Fibroblast of lung (primary cell): Measurements from ENCODE around the gene TDP1. TPM values are rescaled to one million over a fixed set of nuclear protein-coding genes. Genes with fewer than 3 reads are reported as not detected.

ENCODE experiments used
- DNase-seq, 2 donors: peaks; one replicate each; pipeline versions ENCODE4 v3.0.0 to v3.0.0-alpha.2; 2010; ENCODE audit warnings: low read depth in 2 of 2
- H2AFZ ChIP-seq: 2 replicates; pipeline ENCODE4 v1.5.1; 2012; ENCODE audit warnings: low read length, control low read depth, inconsistent platforms
- H3K27ac ChIP-seq: 2 replicates; pipeline ENCODE4 v1.5.1; 2011; ENCODE audit warnings: low read length, control low read depth; ENCODE audit not compliant: insufficient read depth
- H3K27me3 ChIP-seq: 2 replicates; pipeline ENCODE4 v1.5.1; 2011; ENCODE audit warnings: mild to moderate bottlenecking, low read length; ENCODE audit not compliant: control insufficient read depth, insufficient read depth
- H3K36me3 ChIP-seq: 2 replicates; pipeline ENCODE4 v1.5.1; 2011; ENCODE audit warnings: low read length; ENCODE audit not compliant: control insufficient read depth, insufficient read depth
- H3K4me1 ChIP-seq: 2 replicates; pipeline ENCODE4 v1.5.1; 2011; ENCODE audit warnings: low read length; ENCODE audit not compliant: control insufficient read depth, insufficient read depth; ENCODE audit errors: extremely low read depth
- H3K4me2 ChIP-seq: 2 replicates; pipeline ENCODE4 v1.5.1; 2011; ENCODE audit warnings: low read length, control low read depth; ENCODE audit not compliant: insufficient read depth; ENCODE audit errors: extremely low read depth
- H3K4me3 ChIP-seq, 4 experiments: fragments of 200-600 bp in 1 of 4; sonication (generic) in 1 of 4; replicated peaks in 1 of 4; 2 replicates each; pipeline ENCODE4 v1.5.1; 2011 to 2016; ENCODE audit warnings: low read length in 4 of 4, low read depth in 3 of 4, mild to moderate bottlenecking in 3 of 4, control low read depth in 2 of 4, inconsistent platforms in 1 of 4, mixed read lengths in 1 of 4; ENCODE audit not compliant: insufficient read depth in 1 of 4; ENCODE audit errors: control extremely low read depth in 1 of 4
- H3K79me2 ChIP-seq: 2 replicates; pipeline ENCODE4 v1.5.1; 2012; ENCODE audit warnings: mild to moderate bottlenecking, low read length, inconsistent platforms; ENCODE audit not compliant: control insufficient read depth, insufficient read depth
- H3K9ac ChIP-seq: 2 replicates; pipeline ENCODE4 v1.5.1; 2011; ENCODE audit warnings: mild to moderate bottlenecking, low read length, control low read depth; ENCODE audit not compliant: insufficient read depth
- H3K9me3 ChIP-seq: 2 replicates; pipeline ENCODE4 v1.5.1; 2012; ENCODE audit warnings: low read depth, low read length; ENCODE audit not compliant: control insufficient read depth, insufficient read depth
- H4K20me1 ChIP-seq: 2 replicates; pipeline ENCODE4 v1.5.1; 2011; ENCODE audit warnings: low read length; ENCODE audit not compliant: control insufficient read depth, insufficient read depth; ENCODE audit errors: extremely low read depth
- EZH2 ChIP-seq: IDR thresholded peaks from 2 replicates; pipeline ENCODE4 v1.5.1; 2012; ENCODE audit warnings: low read length, control low read depth, mild to moderate bottlenecking; ENCODE audit errors: missing control alignments
- polyA plus RNA-seq, 2 donors: library from polyadenylated mRNA; depleted of rRNA in 1 of 2; stranded (reverse) in 1 of 2; unstranded in 1 of 2; fragments of >200 nt; gene quantifications; 2 replicates each; pipeline ENCODE4 v1.2.1, GENCODE V29; 2011 to 2012; ENCODE audit warnings: missing spikeins in 1 of 2
- total RNA-seq: library from RNA; depleted of rRNA; stranded (reverse); fragments of >200 nt; gene quantifications from 2 replicates; pipeline ENCODE4 v1.2.1, GENCODE V29; 2014
- TF ChIP-seq, protein P1 (sequence below), 2 donors: IDR thresholded peaks in 1 of 2; conservative IDR thresholded peaks in 1 of 2; 1 replicate in 1 of 2; 2 replicates in 1 of 2; pipeline ENCODE4 v1.5.1; 2011 to 2012; ENCODE audit warnings: low read length in 2 of 2, control low read depth in 1 of 2, inconsistent platforms in 1 of 2, low read depth in 1 of 2, mild to moderate bottlenecking in 1 of 2

TDP1 gene
- total and polyA plus RNA-seq, 2 donors (not counting 1 experiment from before 2014, with no cell fraction given), result 11.7 to 13.7 TPM

DNA sequence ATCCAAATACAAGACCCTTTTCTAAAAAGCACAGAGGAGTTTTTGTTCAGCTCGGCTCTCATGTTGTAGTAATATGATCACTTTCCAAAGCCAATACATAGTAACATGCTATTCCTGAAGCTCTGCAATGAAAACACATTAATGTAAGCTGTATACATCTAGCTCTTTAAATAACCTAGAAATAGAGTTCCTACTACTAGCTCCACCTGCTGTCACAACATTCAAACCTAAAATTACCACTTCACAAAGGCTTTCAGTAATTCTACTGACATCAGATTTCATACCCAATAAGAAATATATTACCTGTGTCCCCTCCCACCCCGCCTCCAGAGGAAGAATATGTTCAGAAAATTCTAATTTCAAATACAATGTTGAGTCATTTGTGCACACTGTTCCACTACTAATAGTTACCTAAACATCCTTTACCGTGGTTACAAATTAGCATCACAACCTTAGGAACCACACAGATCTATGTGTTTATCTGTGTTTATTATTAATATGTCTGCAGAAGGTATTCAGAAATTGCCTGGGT is 19.0 kb upstream of the TDP1 start:
- Histone ChIP-seq H3K4me1 (no peaks in the 10 kb centered on the region), H3K27ac (no peak overlapping the region), H2AFZ (no peak overlapping the region), H3K9ac (no peak overlapping the region), H3K9me3 (no peaks in the 10 kb centered on the region), H4K20me1 (no peaks in the 10 kb centered on the region), H3K27me3 (no peaks in the 10 kb centered on the region), H3K4me2 (no peak overlapping the region), H3K36me3 (no peaks in the 10 kb centered on the region), H3K79me2 (no peaks in the 10 kb centered on the region), H3K4me3 (no peak overlapping the region)
- TF ChIP-seq EZH2, result no peak
- TF ChIP-seq, protein P1, sequence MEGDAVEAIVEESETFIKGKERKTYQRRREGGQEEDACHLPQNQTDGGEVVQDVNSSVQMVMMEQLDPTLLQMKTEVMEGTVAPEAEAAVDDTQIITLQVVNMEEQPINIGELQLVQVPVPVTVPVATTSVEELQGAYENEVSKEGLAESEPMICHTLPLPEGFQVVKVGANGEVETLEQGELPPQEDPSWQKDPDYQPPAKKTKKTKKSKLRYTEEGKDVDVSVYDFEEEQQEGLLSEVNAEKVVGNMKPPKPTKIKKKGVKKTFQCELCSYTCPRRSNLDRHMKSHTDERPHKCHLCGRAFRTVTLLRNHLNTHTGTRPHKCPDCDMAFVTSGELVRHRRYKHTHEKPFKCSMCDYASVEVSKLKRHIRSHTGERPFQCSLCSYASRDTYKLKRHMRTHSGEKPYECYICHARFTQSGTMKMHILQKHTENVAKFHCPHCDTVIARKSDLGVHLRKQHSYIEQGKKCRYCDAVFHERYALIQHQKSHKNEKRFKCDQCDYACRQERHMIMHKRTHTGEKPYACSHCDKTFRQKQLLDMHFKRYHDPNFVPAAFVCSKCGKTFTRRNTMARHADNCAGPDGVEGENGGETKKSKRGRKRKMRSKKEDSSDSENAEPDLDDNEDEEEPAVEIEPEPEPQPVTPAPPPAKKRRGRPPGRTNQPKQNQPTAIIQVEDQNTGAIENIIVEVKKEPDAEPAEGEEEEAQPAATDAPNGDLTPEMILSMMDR (conservative IDR thresholded peaks at IDR 0.05 in 1 of 2, IDR thresholded peaks at IDR 0.05 in 1 of 2; ENCODE audit: low read depth in 1 of 2, low read length in 2 of 2), result peak in 1 of 2 donors; percentile 19
- DNase-seq, result no peak

DNA sequence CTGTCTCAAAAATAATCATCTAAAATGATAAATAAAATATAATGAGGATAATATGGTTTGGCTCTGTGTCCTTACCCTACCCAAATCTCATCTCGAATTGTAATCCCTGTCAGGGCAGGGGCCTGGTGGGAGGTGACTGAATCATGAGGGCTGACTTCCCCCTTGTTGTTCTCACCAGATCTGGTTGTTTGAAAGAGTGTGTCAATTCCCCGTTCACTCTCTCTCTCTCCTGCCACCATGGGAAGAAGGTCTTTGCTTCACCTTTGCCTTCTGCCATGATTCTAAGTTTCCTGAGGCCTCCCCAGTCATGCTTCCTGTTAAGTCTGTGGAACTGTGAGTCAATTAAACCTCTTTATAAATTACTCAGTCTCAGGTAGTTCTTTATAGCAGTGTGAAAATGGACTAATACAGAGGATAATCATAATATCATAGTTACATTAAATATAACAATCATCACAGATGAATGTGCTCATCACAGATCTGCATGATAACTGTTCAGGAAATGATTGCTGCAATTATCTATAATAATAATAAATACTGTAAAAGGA is 13.8 kb upstream of the TDP1 start:
- no peaks in the 10 kb centered on the region for H3K36me3 ChIP-seq
- no peak overlapping the region for H2AFZ ChIP-seq
- DNase-seq, result no peak
- H3K9ac ChIP-seq, result no peak overlapping the region
- no peaks in the 10 kb centered on the region for H3K9me3 ChIP-seq
- H3K4me3 ChIP-seq, result no peak overlapping the region
- H3K27me3 ChIP-seq, result no peaks in the 10 kb centered on the region
- no peak overlapping the region for H3K4me2 ChIP-seq
- TF ChIP-seq, protein P1 (conservative IDR thresholded peaks at IDR 0.05 in 1 of 2, IDR thresholded peaks at IDR 0.05 in 1 of 2; ENCODE audit: low read depth in 1 of 2, low read length in 2 of 2), result no peak
- no peak for TF ChIP-seq EZH2
- no peaks in the 10 kb centered on the region for H4K20me1 ChIP-seq
- H3K27ac ChIP-seq, result no peak overlapping the region
- H3K79me2 ChIP-seq, result no peaks in the 10 kb centered on the region
- no peaks in the 10 kb centered on the region for H3K4me1 ChIP-seq

DNA sequence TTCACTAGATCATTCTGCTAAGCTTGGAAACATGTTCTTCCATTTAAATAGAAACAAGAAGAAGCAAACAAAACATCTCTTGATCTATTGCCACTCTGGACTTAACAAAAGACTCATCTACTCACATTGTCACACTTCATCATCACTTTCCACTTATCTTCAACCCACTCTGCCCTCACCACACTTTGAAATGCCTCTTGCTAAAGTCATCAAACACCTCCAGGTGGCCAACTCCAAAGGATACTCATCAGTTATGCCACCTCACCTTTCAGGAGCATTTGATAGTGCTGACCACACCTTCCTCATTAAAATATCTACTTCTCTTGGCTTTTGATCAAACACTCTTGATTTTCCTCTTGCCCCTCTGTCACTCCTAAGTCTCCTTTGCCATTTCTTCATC is 8.4 kb upstream of the TDP1 start:
- no peak overlapping the region for H3K4me2 ChIP-seq
- H3K9ac ChIP-seq, result no peak overlapping the region
- H3K9me3 ChIP-seq, result no peaks in the 10 kb centered on the region
- H4K20me1 ChIP-seq, result no peaks in the 10 kb centered on the region
- H3K79me2 ChIP-seq, result no peaks in the 10 kb centered on the region
- no peak overlapping the region for H2AFZ ChIP-seq
- H3K4me1 ChIP-seq, result no peaks in the 10 kb centered on the region
- TF ChIP-seq, protein P1 (conservative IDR thresholded peaks at IDR 0.05 in 1 of 2, IDR thresholded peaks at IDR 0.05 in 1 of 2; ENCODE audit: low read depth in 1 of 2, low read length in 2 of 2), result no peak
- no peak for TF ChIP-seq EZH2
- H3K36me3 ChIP-seq, result no peaks in the 10 kb centered on the region
- H3K4me3 ChIP-seq, result no peak overlapping the region
- no peak overlapping the region for H3K27ac ChIP-seq
- no peak for DNase-seq
- no peaks in the 10 kb centered on the region for H3K27me3 ChIP-seq
